Loucy (cell line): ENCODE results near the gene MAD1L1.

Experiments used
- EZH2phosphoT487 ChIP-seq: fragments of 200-600 bp; IDR thresholded peaks from 2 replicates; pipeline ENCODE4 v1.6.1; 2018; ENCODE audit warnings: antibody characterized with exemption, mild to moderate bottlenecking, moderate library complexity, borderline replicate concordance
- TF ChIP-seq, protein P1 (sequence below): fragments of 200-600 bp; sonication (generic); conservative IDR thresholded peaks from 2 replicates; pipeline ENCODE4 v1.5.1; 2014; ENCODE audit warnings: mild to moderate bottlenecking, antibody characterized with exemption, low read length

- TF ChIP-seq, protein P1, sequence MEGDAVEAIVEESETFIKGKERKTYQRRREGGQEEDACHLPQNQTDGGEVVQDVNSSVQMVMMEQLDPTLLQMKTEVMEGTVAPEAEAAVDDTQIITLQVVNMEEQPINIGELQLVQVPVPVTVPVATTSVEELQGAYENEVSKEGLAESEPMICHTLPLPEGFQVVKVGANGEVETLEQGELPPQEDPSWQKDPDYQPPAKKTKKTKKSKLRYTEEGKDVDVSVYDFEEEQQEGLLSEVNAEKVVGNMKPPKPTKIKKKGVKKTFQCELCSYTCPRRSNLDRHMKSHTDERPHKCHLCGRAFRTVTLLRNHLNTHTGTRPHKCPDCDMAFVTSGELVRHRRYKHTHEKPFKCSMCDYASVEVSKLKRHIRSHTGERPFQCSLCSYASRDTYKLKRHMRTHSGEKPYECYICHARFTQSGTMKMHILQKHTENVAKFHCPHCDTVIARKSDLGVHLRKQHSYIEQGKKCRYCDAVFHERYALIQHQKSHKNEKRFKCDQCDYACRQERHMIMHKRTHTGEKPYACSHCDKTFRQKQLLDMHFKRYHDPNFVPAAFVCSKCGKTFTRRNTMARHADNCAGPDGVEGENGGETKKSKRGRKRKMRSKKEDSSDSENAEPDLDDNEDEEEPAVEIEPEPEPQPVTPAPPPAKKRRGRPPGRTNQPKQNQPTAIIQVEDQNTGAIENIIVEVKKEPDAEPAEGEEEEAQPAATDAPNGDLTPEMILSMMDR, result no peak
- no peak for TF ChIP-seq EZH2phosphoT487
Observed at GRCh38 chr7:2175514-2175913, 57.2 kb downstream of the MAD1L1 start.
